Activated B cell treated with CpG ODN at 0.5 μM for 24 hours (primary cell): ENCODE results near the gene PDXK. TPM values are rescaled to one million over a fixed set of nuclear protein-coding genes. Genes with fewer than 3 reads are reported as not detected.
"Not testable (repeated sequence)": the region's sequence is repeated elsewhere in the genome, so short reads cannot be mapped to it uniquely, and the experiment has no call there.

Experiments
- ATAC-seq: fragments of 200-7000 bp; cut with Tn5 transposase; one replicate; pipeline ENCODE4 v1.10.0; 2021; ENCODE audit warnings: low read depth, mild to moderate bottlenecking, moderate library complexity
- CTCF ChIA-PET: fragments of 350-600 bp; sonication (Branson Sonifier 250); formaldehyde crosslinking; loops from one replicate; lab custom pipeline; 2021; ENCODE audit warnings: antibody characterized with exemption; lab: Charles Lee
- POLR2A ChIA-PET: fragments of 350-600 bp; sonication (Branson Sonifier 250); formaldehyde crosslinking; loops from one replicate; lab custom pipeline; 2021; ENCODE audit warnings: antibody characterized with exemption; lab: Charles Lee
- DNase-seq: peaks from one replicate; pipeline ENCODE4 v3.0.0; 2022
- H3K27ac Mint-ChIP-seq: one replicate; pipeline ENCODE4 v1.8.0; 2020; ENCODE audit warnings: mixed read lengths
- H3K27me3 Mint-ChIP-seq: one replicate; pipeline ENCODE4 v1.8.0; 2021; ENCODE audit warnings: mixed read lengths
- H3K36me3 Mint-ChIP-seq: one replicate; pipeline ENCODE4 v1.8.0; 2021; ENCODE audit warnings: low read depth, mixed read lengths
- H3K4me1 Mint-ChIP-seq: one replicate; pipeline ENCODE4 v1.8.0; 2021; ENCODE audit warnings: mixed read lengths
- H3K4me3 Mint-ChIP-seq: one replicate; pipeline ENCODE4 v1.8.0; 2020; ENCODE audit warnings: mild to moderate bottlenecking, mixed read lengths
- H3K9me3 Mint-ChIP-seq: one replicate; pipeline ENCODE4 v1.8.0; 2020; ENCODE audit warnings: mixed read lengths
- CTCF ChIP-seq: fragments of 200-600 bp; IDR thresholded peaks from one replicate; pipeline ENCODE4 v1.8.0; 2022; ENCODE audit warnings: antibody characterized with exemption, mild to moderate bottlenecking
- intact Hi-C: fragments of 100-400 bp; cut with micrococcal nuclease; formaldehyde crosslinking; loops from one replicate; pipeline ENCODE4 v1.15.1; 2024
- total RNA-seq: library from RNA; stranded (reverse); gene quantifications from 2 replicates; pipeline ENCODE4 v1.2.3, GENCODE V29; 2022

The PDXK gene
- total RNA-seq, 1 donor from 2014 or later: 54.2 TPM

GRCh38 chr21:43696214-43696613, 22.7 kb upstream of the PDXK start:
- no peak overlapping the region for H3K27ac Mint-ChIP-seq
- H3K36me3 Mint-ChIP-seq: peaks cover 51% of the 10 kb centered on the region
- no peaks in the 10 kb centered on the region for H3K9me3 Mint-ChIP-seq
- H3K4me3 Mint-ChIP-seq: no peak overlapping the region
- no peak for ATAC-seq
- H3K4me1 Mint-ChIP-seq: no peaks in the 10 kb centered on the region
- no peaks in the 10 kb centered on the region for H3K27me3 Mint-ChIP-seq
- no peak for TF ChIP-seq CTCF
- intact Hi-C loops: no loop called here
- DNase-seq: no peak
- ChIA-PET POLR2A (no interaction called here), CTCF (no interaction called here)

- no peak for DNase-seq
- ATAC-seq: no peak
- intact Hi-C loops: no loop called here
- peaks cover 4% of the 10 kb centered on the region for H3K4me1 Mint-ChIP-seq
- no peak overlapping the region for H3K4me3 Mint-ChIP-seq
- no peaks in the 10 kb centered on the region for H3K9me3 Mint-ChIP-seq
- H3K36me3 Mint-ChIP-seq: peaks cover 38% of the 10 kb centered on the region
- ChIA-PET POLR2A (interaction anchor here (0.7 to 0.8 kb wide), 2 partner anchors 10 to 312 kb away, joined by 4 to 8 read pairs; no protein-coding TSS in a partner anchor), CTCF (no interaction called here)
- H3K27ac Mint-ChIP-seq: no peak overlapping the region
- H3K27me3 Mint-ChIP-seq: no peaks in the 10 kb centered on the region
- TF ChIP-seq CTCF: no peak
Measured at GRCh38 chr21:43697758-43698643, 20.9 kb upstream of the PDXK start.

GRCh38 chr21:43699492-43699777, 19.5 kb upstream of the PDXK start:
- POLR2A ChIA-PET, H3K4me1 Mint-ChIP-seq, ATAC-seq, DNase-seq, H3K27ac Mint-ChIP-seq, CTCF ChIA-PET, H3K27me3 Mint-ChIP-seq, H3K9me3 Mint-ChIP-seq, intact Hi-C loops, H3K4me3 Mint-ChIP-seq: not testable (repeated sequence)
- peaks cover 24% of the 10 kb centered on the region for H3K36me3 Mint-ChIP-seq

- DNase-seq (no peak), ATAC-seq (no peak)
- Mint-ChIP-seq H3K4me1 (peaks cover 9% of the 10 kb centered on the region), H3K4me3 (no peak overlapping the region), H3K9me3 (no peaks in the 10 kb centered on the region), H3K27me3 (peaks cover 5% of the 10 kb centered on the region), H3K36me3 (peaks cover 19% of the 10 kb centered on the region), H3K27ac (no peak overlapping the region)
- ChIA-PET CTCF (interaction anchor here (0.6 kb wide), 1 partner anchor 54 kb away, joined by 4 read pairs; no protein-coding TSS in a partner anchor), POLR2A (interaction anchor here (0.9 kb wide), 1 partner anchor 13 kb away, joined by 3 read pairs; no protein-coding TSS in a partner anchor)
- intact Hi-C loops: no loop called here
- TF ChIP-seq CTCF: no peak
Measured at GRCh38 chr21:43699933-43700599, 18.9 kb upstream of the PDXK start.

GRCh38 chr21:43701936-43702784, 16.8 kb upstream of the PDXK start:
- ChIA-PET POLR2A (no interaction called here), CTCF (interaction anchor here (0.6 kb wide), 1 partner anchor 334 kb away, joined by 3 read pairs; no protein-coding TSS in a partner anchor)
- Mint-ChIP-seq H3K36me3 (peaks cover 5% of the 10 kb centered on the region), H3K4me1 (peaks cover 9% of the 10 kb centered on the region), H3K4me3 (peak overlapping the region; percentile 39), H3K9me3 (no peaks in the 10 kb centered on the region), H3K27ac (no peak overlapping the region), H3K27me3 (peaks cover 5% of the 10 kb centered on the region)
- TF ChIP-seq CTCF: no peak
- intact Hi-C loops: no loop called here
- ATAC-seq (no peak), DNase-seq (no peak)
